HepG2 (cell line): ENCODE data around the gene IAH1. TPM values are rescaled to one million over a fixed set of nuclear protein-coding genes. Genes with fewer than 3 reads are reported as not detected.

Source experiments
- HNRNPH1 ChIP-seq: fragments of 200-400 bp; formaldehyde crosslinking; optimal IDR thresholded peaks from 2 replicates; pipeline ENCODE3; 2017; ENCODE audit warnings: mild to moderate bottlenecking, low read depth, low read length
- JDP2 ChIP-seq: sonication (generic); formaldehyde crosslinking; IDR thresholded peaks from 2 replicates; pipeline ENCODE4 v1.8.1; 2022; ENCODE audit warnings: missing genetic modification reagents, borderline replicate concordance
- KMT2A ChIP-seq: sonication (generic); formaldehyde crosslinking; IDR thresholded peaks from 2 replicates; pipeline ENCODE4 v1.4.0; 2020; ENCODE audit warnings: missing genetic modification reagents
- MEIS2 ChIP-seq: sonication (generic); formaldehyde crosslinking; IDR thresholded peaks from 2 replicates; pipeline ENCODE4 v1.9.0; 2021; ENCODE audit warnings: mild to moderate bottlenecking, missing genetic modification reagents
- NR2F6 ChIP-seq, 2 experiments: IDR thresholded peaks; 2 replicates each; pipeline ENCODE4 v1.6.1; 2016; ENCODE audit warnings: antibody characterized with exemption in 1 of 2, mild to moderate bottlenecking in 1 of 2
- PHF8 ChIP-seq: sonication (generic); formaldehyde crosslinking; IDR thresholded peaks from 2 replicates; pipeline ENCODE4 v1.5.0; 2020; ENCODE audit warnings: missing genetic modification reagents
- RCOR2 ChIP-seq: IDR thresholded peaks from 2 replicates; pipeline ENCODE4 v1.6.1; 2016; ENCODE audit warnings: missing biosample characterization, missing genetic modification reagents
- SMARCE1 ChIP-seq: fragments of 450-650 bp; IDR thresholded peaks from 2 replicates; pipeline ENCODE4 v1.6.1; 2017; ENCODE audit warnings: borderline replicate concordance
- SRSF1 ChIP-seq: fragments of 200-400 bp; formaldehyde crosslinking; optimal IDR thresholded peaks from 2 replicates; pipeline ENCODE3; 2017; ENCODE audit warnings: mild to moderate bottlenecking, low read depth, low read length, moderate library complexity
- TEAD3 ChIP-seq: optimal IDR thresholded peaks from 2 replicates; pipeline ENCODE3; 2016; ENCODE audit warnings: borderline replicate concordance
- TMF1 ChIP-seq: sonication (generic); formaldehyde crosslinking; IDR thresholded peaks from 2 replicates; pipeline ENCODE4 v1.8.1; 2022; ENCODE audit warnings: low read depth, missing genetic modification reagents
- U2AF1 ChIP-seq: fragments of 200-400 bp; formaldehyde crosslinking; optimal IDR thresholded peaks from 2 replicates; pipeline ENCODE3; 2017; ENCODE audit warnings: mild to moderate bottlenecking, low read depth, low read length
- XBP1 ChIP-seq: sonication (generic); formaldehyde crosslinking; IDR thresholded peaks from 2 replicates; pipeline ENCODE4 v1.5.0; 2020; ENCODE audit warnings: missing genetic modification reagents
- YY1 ChIP-seq: IDR thresholded peaks from 2 replicates; pipeline ENCODE4 v1.6.1; 2011; ENCODE audit warnings: low read length, low read depth, moderate library complexity, mild to moderate bottlenecking; ENCODE audit not compliant: insufficient read depth, insufficient replicate concordance
- ZFP62 ChIP-seq: sonication (generic); formaldehyde crosslinking; IDR thresholded peaks from 2 replicates; pipeline ENCODE4 v1.4.0; 2020; ENCODE audit warnings: missing genetic modification reagents
- ZNF776 ChIP-seq: sonication (generic); formaldehyde crosslinking; IDR thresholded peaks from 2 replicates; pipeline ENCODE4 v1.4.0; 2020; ENCODE audit warnings: mild to moderate bottlenecking, missing genetic modification reagents
- ZNF879 ChIP-seq: sonication (generic); formaldehyde crosslinking; IDR thresholded peaks from 2 replicates; pipeline ENCODE4 v1.8.1; 2023; ENCODE audit warnings: missing genetic modification reagents
- ZZZ3 ChIP-seq: sonication (generic); formaldehyde crosslinking; IDR thresholded peaks from 2 replicates; pipeline ENCODE4 v1.4.0; 2020; ENCODE audit warnings: missing genetic modification reagents, mild to moderate bottlenecking, borderline replicate concordance
- polyA plus RNA-seq, 8 experiments: library from polyadenylated mRNA; depleted of rRNA in 3 of 8; stranded (reverse) in 7 of 8; unstranded in 1 of 8; fragments of >200 nt; fragmentation: Illumina TruSeq in 4 of 8; extraction: Trizol in 4 of 8; gene quantifications; 2 replicates each; pipeline versions ENCODE4 v1.2.1 to v1.2.3, GENCODE V29; 2011 to 2016; ENCODE audit warnings: low read depth in 4 of 8, missing spikeins in 1 of 8, mixed read lengths in 1 of 8; ENCODE audit not compliant: insufficient read depth in 1 of 8
- total RNA-seq, 5 experiments: library from RNA; depleted of rRNA; stranded (reverse); fragments of >200 nt; fragmentation: Illumina TruSeq; extraction: Trizol; gene quantifications; 2 replicates each; pipeline ENCODE4 v1.2.3, GENCODE V29; 2016; ENCODE audit warnings: low read depth in 1 of 5
- TF ChIP-seq, protein P1 (sequence below): sonication (generic); formaldehyde crosslinking; IDR thresholded peaks from 2 replicates; pipeline ENCODE4 v1.4.0; 2020; ENCODE audit warnings: missing genetic modification reagents; ENCODE audit errors: not compliant biosample characterization
- TF ChIP-seq, protein P2 (sequence below): sonication (generic); formaldehyde crosslinking; IDR thresholded peaks from 2 replicates; pipeline ENCODE4 v1.4.0; 2020; ENCODE audit warnings: low read depth, mild to moderate bottlenecking, missing genetic modification reagents
- TF ChIP-seq, protein P3 (sequence below): sonication (generic); formaldehyde crosslinking; IDR thresholded peaks from 2 replicates; pipeline ENCODE4 v1.5.0; 2020; ENCODE audit warnings: missing genetic modification reagents
- TF ChIP-seq, protein P4 (sequence below): sonication (generic); formaldehyde crosslinking; IDR thresholded peaks from 2 replicates; pipeline ENCODE4 v1.4.0; 2020; ENCODE audit warnings: missing genetic modification reagents
- TF ChIP-seq, protein P5 (sequence below): sonication (generic); formaldehyde crosslinking; IDR thresholded peaks from 2 replicates; pipeline ENCODE4 v1.8.1; 2023; ENCODE audit warnings: mild to moderate bottlenecking, missing genetic modification reagents
- TF ChIP-seq, protein P6 (sequence below): sonication (generic); formaldehyde crosslinking; IDR thresholded peaks from 2 replicates; pipeline ENCODE4 v1.8.1; 2023; ENCODE audit warnings: missing genetic modification reagents, mild to moderate bottlenecking, borderline replicate concordance

Gene IAH1
- total and polyA plus RNA-seq, 2 of the 13 experiments (the other 11 are each of a cell fraction or from before 2014, with no cell fraction given): 43.6 to 44.4 TPM

DNA sequence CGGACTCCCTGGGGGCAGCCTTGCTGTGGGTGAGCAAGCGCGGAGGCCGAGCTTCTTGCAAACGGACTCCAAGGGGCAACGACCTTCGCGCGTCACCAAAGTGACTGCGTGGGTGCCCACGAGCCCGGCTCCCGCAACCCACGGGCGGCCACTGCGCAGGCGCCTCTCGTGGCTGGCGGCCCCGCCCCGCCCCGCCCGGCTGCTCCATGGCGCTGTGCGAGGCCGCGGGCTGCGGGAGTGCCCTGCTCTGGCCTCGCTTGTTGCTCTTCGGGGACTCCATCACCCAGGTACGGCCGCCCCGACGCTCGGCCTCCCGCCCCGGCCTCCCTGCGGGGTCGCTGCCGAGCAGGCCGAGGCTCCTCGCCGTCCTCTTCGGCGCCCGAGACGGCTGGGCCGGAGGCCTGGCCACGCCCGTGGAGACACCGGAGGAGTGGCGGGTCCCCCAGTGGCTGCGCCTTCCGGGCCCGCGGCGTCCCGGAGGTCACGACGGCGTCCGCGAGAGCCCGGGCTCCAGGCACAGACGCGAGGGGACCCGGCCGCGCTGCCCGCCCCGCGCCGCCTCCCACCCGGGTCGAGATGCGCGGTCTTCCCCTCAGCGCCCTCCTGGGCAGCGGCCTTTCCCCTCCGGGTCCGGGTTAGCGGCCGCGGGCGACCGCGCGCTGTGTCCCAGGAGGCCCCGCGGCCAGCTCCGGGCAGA is at the start of gene IAH1 (continued):
- TF ChIP-seq, protein P1, sequence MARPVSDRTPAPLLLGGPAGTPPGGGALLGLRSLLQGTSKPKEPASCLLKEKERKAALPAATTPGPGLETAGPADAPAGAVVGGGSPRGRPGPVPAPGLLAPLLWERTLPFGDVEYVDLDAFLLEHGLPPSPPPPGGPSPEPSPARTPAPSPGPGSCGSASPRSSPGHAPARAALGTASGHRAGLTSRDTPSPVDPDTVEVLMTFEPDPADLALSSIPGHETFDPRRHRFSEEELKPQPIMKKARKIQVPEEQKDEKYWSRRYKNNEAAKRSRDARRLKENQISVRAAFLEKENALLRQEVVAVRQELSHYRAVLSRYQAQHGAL: no peak
- no peak for TF ChIP-seq TEAD3 (CRISPR knock-in tag)
- no peak for TF ChIP-seq HNRNPH1
- no peak for TF ChIP-seq TMF1 (CRISPR knock-in tag)
- TF ChIP-seq MEIS2 (CRISPR knock-in tag): peak; percentile 27; the same call in 1 of the 2 replicates
- TF ChIP-seq NR2F6 (IDR thresholded peaks at IDR 0.05): no peak
- TF ChIP-seq NR2F6 (CRISPR knock-in tag; IDR thresholded peaks at IDR 0.05): no peak
- TF ChIP-seq RCOR2 (CRISPR knock-in tag): no peak
- TF ChIP-seq, protein P2, sequence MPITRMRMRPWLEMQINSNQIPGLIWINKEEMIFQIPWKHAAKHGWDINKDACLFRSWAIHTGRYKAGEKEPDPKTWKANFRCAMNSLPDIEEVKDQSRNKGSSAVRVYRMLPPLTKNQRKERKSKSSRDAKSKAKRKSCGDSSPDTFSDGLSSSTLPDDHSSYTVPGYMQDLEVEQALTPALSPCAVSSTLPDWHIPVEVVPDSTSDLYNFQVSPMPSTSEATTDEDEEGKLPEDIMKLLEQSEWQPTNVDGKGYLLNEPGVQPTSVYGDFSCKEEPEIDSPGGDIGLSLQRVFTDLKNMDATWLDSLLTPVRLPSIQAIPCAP: no peak
- TF ChIP-seq ZNF776 (CRISPR knock-in tag): peak; percentile 75; the same call in 1 of the 2 replicates
- TF ChIP-seq U2AF1: no peak
- TF ChIP-seq KMT2A (CRISPR knock-in tag): no peak
- TF ChIP-seq JDP2: no peak
- TF ChIP-seq, protein P3, sequence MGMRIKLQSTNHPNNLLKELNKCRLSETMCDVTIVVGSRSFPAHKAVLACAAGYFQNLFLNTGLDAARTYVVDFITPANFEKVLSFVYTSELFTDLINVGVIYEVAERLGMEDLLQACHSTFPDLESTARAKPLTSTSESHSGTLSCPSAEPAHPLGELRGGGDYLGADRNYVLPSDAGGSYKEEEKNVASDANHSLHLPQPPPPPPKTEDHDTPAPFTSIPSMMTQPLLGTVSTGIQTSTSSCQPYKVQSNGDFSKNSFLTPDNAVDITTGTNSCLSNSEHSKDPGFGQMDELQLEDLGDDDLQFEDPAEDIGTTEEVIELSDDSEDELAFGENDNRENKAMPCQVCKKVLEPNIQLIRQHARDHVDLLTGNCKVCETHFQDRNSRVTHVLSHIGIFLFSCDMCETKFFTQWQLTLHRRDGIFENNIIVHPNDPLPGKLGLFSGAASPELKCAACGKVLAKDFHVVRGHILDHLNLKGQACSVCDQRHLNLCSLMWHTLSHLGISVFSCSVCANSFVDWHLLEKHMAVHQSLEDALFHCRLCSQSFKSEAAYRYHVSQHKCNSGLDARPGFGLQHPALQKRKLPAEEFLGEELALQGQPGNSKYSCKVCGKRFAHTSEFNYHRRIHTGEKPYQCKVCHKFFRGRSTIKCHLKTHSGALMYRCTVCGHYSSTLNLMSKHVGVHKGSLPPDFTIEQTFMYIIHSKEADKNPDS (CRISPR knock-in tag): no peak
- TF ChIP-seq, protein P4, sequence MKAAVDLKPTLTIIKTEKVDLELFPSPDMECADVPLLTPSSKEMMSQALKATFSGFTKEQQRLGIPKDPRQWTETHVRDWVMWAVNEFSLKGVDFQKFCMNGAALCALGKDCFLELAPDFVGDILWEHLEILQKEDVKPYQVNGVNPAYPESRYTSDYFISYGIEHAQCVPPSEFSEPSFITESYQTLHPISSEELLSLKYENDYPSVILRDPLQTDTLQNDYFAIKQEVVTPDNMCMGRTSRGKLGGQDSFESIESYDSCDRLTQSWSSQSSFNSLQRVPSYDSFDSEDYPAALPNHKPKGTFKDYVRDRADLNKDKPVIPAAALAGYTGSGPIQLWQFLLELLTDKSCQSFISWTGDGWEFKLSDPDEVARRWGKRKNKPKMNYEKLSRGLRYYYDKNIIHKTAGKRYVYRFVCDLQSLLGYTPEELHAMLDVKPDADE (CRISPR knock-in tag): no peak
- TF ChIP-seq ZNF879 (CRISPR knock-in tag): no peak
- TF ChIP-seq, protein P5, sequence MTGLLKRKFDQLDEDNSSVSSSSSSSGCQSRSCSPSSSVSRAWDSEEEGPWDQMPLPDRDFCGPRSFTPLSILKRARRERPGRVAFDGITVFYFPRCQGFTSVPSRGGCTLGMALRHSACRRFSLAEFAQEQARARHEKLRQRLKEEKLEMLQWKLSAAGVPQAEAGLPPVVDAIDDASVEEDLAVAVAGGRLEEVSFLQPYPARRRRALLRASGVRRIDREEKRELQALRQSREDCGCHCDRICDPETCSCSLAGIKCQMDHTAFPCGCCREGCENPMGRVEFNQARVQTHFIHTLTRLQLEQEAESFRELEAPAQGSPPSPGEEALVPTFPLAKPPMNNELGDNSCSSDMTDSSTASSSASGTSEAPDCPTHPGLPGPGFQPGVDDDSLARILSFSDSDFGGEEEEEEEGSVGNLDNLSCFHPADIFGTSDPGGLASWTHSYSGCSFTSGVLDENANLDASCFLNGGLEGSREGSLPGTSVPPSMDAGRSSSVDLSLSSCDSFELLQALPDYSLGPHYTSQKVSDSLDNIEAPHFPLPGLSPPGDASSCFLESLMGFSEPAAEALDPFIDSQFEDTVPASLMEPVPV (CRISPR knock-in tag): no peak
- no peak for TF ChIP-seq XBP1 (CRISPR knock-in tag)
- TF ChIP-seq, protein P6, sequence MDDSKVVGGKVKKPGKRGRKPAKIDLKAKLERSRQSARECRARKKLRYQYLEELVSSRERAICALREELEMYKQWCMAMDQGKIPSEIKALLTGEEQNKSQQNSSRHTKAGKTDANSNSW: no peak
- TF ChIP-seq SRSF1: no peak
- TF ChIP-seq ZFP62 (CRISPR knock-in tag): no peak
- no peak for TF ChIP-seq SMARCE1
- peak; percentile 40 for TF ChIP-seq YY1
- peak; percentile 84 for TF ChIP-seq PHF8 (CRISPR knock-in tag)
- no peak for TF ChIP-seq ZZZ3 (CRISPR knock-in tag)
